EL (cell line): ENCODE data around the gene NOC4L.

ENCODE experiments used
- DNase-seq: peaks from one replicate; pipeline ENCODE4 v3.0.0-alpha.2; 2016

Gene NOC4L

DNA sequence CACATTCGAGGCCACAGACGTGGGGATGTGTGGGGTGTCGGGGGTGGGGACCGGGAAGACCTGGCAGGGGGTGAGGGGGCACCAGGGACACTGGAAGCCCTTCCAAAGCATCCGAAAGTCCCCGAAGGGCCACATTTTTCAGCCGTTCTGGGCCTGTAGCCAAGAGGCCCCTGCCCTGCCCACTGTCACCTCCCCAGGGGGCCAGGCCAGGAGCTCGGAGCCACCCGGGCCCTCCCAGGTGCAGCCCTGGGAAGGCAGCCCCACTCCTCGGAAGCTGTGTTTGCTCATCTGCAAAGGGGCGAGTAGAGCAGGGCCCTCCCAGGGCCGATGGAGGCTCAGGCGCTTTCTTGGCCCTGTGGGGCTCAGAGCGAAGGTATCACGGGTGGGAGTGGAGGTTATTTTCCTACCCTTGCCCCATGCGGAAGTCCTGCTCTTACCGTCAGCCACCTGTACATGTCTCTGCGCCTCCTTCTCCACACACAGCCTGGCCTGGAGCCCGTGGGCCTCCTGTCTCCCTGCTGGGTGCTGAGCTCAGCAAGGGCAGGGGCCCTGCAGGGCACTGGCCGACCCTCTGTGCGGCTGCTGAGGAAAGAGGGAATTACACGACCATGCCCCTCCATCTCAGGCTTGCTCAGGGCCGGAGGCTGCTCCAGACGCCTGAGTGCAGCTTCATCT lies 27.2 kb downstream of the NOC4L start:
- no peak for DNase-seq

DNA sequence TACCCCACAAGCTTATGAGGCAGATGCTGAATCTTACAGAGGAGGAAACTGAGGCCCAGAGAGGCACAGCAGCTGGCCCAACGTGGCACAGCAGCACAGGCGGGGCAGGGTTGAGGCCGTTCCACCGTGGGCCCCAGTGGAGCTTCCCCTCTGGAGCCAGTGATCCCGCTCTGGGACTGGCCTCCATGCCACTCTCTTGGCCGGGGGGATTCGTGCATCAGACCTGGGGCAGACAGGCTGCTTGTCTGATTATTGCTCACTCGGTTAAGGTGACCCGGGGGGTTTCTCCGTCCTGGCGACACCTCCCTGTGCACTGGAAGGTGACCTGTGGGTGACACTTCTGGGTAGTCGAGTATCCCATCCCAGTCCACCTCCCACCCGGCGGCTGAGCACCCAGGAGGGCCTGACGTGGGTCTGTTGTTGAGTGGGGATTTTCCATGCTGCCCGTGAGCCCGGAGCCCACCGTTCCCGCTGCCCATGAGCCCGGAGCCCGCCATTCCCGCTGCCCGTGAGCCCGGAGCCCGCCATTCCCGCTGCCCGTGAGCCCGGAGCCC lies 27.8 kb downstream of the NOC4L start:
- DNase-seq = no peak

DNA sequence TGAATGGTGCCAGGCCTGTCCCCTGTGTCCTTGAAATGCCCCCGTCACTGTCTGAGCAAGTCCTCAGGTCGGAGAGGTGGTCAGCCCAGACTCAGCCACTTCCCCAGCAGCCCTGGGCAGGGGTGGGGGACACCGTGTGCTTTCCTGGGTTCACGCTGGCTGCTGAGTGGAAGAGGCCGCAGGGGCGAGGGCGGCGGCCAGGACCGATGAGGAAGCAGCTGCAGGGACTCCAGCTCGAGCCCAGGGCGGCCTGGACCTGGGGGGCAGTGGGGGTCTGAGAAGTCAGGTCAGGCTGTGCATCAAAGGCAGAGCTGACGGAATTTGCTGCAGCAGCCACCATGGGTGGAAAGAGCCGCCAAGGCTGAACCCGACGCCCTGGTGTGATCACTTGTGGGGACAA lies 28.4 kb downstream of the NOC4L start:
- DNase-seq = no peak

DNA sequence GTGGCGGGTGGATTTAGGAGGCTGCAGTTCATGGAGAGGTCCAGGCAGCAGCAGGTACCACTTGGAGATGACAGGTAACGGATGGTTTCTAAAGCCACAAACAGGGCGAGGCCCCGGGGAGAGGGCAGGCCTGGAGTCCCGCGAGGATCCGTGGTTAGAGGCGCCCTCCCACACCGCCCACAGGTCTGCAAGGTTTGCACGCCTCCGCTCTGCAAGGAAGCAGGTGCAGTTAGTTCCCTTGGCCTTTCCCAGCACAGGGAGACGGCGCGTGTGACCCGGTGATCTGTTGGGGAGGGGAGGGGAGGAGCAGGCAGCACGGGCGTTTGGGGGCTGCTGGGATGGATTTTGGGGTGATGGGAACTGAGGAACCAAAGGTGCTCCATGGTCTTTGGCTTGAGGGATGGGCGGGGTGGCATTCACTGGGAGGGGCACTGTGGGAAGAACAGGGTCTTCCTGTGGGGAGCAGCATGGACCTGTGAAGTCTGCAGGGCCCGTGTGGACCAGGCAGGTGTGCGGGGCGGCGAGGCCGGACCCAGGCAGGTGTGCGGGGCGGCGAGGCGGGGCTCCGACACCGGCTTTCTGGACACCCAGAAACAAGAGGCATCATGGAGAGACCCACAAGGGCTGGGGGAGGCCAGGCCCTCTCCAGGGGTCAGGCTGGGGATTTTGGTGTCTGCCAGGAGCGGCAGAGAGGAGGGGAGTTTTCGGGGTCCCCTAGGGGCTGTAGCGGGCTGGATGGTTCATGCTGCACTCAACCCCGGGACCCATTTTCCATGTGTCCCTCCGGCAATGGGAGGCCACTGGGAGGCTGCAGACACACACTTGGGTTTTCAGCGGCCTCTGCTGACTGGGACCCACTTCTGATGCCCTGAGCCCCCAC lies 29.1 kb downstream of the NOC4L start:
- no peak for DNase-seq

- DNase-seq = no peak
These were observed 30.0 kb downstream of the NOC4L start for GRCh38 chr12:132174015-132174838.

DNA sequence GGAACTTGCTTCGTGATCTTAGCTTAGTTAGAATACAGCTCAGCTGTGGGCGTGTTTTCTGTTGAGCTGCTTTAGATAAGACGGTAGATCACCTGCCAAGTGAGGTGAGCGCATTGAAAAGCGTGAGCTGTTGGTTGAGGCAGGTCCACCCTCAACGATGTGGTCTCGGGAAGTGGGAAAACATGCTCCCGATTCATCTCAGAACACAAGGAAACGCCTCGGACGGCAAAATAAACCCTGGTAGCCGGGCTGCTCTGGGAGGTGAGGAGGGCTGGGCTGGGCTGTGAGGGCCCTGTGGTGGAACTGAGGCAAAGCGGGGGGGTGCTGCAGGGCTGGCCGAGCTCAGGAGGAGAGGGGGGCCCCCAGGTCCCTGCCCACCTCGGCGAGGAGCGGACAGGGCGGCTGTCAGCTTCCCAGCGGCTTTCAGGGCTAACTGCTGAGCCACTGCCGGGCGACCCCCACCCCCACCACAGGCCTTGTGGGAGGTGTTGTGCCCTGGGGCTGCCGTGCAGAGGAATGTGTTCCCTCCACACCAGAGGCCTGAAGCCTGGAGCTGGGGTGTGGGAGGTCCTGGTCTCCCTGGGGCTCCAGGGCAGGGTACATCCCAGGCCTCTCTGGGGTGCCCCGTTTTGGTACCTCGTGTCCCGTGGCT lies 30.7 kb downstream of the NOC4L start:
- DNase-seq = no peak

GRCh38 chr12:132175496-132176384 lies 31.5 kb downstream of the NOC4L start:
- DNase-seq = no peak

- no peak for DNase-seq
These were observed 32.2 kb downstream of the NOC4L start for GRCh38 chr12:132176385-132176919.

GRCh38 chr12:132176920-132177551 lies 32.8 kb downstream of the NOC4L start:
- DNase-seq = no peak

GRCh38 chr12:132178316-132178715 lies 34.1 kb downstream of the NOC4L start:
- no peak for DNase-seq

DNA sequence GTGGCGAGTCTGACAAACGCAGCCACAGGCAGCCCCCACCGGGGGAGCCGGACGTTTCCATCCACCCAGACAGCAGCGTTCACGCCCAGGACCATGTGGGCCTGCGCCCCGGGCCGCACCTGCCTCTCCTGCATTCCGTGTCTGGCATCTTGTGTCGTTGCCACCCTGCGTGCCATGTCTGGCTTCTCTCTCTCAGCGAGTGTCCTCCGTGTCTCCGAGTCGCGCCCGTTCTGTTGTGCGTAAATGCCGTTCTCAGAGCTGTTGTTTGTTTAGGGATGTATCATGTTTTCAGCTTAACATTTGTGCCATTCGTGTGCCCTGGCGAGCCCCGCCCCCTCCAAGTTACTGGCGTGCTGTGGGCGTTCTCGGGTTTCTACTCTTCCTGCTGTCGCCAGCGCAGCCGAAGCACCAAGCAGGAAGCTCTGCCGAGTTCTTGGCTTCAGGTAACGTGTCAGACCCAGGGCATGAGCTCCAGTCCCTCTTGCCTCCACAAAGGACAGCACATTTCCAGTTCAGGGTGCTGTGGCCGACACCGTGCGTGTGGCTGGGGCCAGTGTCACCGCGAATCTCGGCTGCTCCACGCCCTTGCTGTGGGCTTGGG lies 34.6 kb downstream of the NOC4L start:
- no peak for DNase-seq

- no peak for DNase-seq
These were observed 35.4 kb downstream of the NOC4L start for GRCh38 chr12:132179431-132180362.

DNA sequence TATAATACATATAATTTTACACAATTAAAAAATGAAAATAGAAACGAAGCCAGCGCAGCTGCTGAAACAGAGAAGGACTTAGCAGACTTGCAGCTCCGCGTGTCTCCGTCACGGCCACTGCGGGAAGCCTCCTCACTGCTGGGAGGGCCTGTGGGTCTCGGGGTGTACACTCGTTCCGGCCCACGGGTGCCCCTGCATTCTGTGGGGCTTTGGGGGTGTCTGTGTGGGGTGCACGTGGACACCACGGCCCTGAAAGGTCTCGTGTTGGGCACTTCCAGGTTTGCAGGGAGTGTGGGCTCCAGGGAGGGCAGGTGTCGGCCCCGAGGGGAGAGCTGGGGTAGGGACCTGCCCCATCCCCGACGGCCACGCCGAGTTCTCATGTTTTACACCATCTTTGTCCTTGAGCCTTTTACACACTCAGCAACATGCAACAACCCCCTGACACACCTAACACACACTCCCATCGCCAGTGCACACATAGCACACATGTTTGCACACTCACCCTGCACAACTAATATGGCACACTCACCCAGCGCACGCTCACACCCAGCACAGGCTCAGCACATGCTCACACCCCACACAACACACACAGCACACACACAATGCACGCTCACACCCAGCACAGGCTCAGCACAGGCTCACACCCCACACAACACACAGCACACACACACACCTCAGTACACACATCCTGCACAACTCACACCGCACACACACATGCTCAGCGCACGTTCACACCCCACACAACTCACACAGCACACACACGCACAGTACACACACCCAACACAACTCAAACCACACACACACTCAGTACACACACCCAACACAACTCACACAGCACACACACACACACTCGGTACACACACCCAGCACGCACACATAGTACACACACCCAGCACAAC lies 36.6 kb downstream of the NOC4L start:
- no peak for DNase-seq

- DNase-seq = no peak
These were observed 37.4 kb downstream of the NOC4L start for GRCh38 chr12:132181570-132182200.

GRCh38 chr12:132182206-132182710 lies 38.0 kb downstream of the NOC4L start:
- no peak for DNase-seq

DNA sequence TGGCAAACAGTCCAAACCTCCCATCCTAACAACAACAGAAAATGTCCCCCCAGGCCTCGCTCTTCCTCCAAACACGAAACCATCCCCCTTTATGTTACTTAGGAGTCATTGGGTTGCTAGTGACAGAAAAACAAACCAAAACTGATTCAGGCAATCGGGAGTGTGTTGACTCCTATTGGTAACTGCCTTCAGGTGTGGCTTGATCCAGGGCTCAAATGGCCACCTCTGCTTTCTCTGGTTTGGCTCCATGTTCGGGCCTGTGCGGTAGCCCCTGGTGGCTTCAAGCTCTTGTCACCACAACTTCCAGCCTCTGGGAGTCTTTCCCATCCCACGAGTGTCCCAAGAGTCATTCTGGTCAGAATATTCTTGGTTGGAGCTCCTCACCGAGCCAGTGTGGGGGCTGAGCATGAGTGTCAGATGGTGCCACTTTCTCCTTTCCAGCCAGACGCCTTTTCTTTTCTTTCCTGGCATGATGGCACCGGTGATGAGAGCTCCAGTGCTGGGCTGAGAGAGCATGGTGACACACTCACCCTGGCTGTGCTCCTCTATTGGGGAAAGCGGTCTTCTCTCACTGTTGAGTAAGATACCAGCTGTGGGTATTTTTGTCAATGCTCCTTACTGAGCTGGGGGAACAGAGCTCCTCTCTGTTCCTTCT lies 38.6 kb downstream of the NOC4L start:
- no peak for DNase-seq

DNA sequence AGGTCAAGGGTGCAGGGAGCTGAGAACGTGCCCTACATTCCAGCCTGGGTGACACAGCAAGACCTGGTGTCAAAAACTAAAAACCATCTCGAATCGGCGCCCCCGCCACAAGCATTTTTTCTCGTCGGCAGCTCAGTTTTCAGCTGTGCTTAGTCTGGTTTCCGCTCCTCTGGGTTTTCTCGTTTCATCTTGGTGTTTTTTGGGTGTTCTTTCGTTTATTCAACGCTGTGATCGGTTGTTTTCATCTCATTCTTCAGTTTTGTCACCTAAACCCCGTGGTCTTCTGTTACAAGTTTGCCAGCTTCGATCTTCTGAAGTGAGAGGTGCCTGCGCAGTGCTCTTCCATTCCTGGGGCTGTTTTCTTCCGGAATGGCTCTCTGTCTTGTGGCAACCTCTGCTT lies 41.4 kb downstream of the NOC4L start:
- no peak for DNase-seq
